ENCODE data around the gene SRL.
"Not testable (repeated sequence)": the region's sequence is repeated elsewhere in the genome, so short reads cannot be mapped to it uniquely, and the experiment has no call there.

The SRL gene

DNA sequence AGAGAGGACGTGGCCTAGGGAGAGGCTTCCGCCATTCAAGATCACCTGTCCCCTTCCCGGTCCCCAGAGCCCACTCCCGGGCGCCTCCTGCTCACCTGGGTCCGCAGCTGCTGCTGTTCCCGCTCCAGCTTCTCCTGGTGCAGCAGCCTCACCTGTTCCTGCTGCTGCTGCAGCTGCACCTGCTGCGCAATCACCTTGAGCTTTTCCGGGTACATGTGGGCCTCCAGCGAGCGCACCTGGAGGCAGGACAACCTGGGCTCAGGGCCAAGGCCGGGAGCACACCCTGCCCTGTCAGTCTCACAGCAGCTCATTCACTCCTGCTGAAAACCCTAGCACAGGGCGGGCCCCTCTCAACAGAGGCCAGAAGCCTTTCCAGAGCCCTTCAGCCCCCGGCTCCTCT is 18.5 kb upstream of the SRL start:
- no peak for DNase-seq (ENCODE audit: low read depth)

DNA sequence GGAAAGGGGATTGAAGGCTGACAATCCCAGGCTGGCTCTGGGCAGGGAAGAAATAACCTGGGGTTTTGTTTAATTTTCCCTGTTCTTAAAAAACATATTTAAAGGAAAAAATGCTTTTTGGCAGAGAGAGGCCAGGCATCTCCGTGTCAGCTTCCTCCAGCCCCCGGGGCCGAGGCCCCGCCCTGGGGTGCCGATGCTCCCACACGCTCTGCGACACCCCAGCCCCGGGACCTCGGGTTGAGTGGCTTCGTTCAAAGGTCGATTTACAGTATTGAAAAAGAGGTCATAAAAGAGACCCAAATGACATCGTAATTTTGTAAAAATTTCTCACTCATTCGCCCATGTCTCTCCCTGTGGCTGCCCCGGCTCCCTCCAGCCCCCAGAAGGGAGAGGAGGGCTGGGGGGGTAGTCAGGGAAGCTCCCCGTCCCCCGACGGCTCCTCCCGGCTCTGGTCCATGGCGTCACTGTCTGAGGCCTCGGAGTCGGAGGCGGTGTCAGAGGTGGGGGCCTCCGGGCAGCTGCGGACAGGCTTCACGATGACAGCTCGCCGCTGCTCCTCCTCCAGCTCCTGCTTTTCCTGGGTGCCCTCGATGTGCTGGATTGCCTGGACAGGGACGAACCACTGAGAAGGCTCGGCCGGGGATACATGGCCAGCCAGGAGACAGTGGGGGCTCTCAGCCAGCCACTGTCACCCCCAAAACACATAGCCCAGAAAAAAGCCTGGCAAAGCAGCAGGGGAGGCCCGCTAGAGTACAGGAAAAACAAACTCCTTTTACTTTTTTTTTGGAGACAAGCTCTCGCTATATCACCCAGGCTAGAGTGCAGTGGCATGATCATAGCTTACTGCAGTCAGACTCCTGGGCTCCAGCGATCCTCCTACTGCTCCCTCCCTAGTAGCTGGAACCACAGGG is 16.0 kb upstream of the SRL start:
- no peak for DNase-seq (ENCODE audit: low read depth)

DNA sequence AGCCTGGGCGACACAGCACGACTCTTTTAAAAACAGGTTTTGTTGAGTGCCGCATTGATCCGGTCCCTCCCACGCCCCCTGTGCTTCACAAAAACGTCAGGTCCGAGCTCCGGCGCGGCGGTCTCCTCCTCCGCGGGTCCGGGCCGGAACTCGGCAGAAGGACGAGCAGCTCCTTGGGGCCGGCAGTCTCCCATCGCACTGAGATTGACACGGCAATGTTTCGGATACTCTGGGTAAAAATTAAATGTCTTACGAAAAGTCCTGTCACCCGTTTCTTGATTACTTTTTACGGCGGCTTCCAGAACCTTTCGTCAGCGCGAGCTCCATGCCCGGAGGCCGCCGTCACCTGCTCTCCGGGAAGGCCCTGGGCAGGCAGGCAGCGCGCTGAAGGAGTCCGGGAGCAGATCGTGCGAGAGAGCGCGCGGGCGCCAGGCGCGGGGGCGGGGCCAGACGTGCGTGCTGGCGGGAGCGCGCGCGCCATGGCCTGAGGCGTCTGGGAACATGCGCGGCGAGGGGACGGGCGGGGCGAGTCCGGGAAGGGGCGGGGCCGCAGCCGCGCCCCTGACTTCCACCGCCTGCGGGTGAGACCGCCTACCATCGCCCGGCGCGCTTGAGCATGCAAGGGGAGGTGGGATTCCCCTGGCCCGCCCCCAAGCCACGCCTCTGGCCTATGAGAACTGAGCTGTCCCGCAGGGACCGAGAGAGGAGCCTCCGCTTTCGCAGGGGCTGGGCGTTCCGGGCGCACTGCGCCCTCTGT is 11.7 kb upstream of the SRL start:
- peak; percentile 100 for DNase-seq (ENCODE audit: low read depth)

DNA sequence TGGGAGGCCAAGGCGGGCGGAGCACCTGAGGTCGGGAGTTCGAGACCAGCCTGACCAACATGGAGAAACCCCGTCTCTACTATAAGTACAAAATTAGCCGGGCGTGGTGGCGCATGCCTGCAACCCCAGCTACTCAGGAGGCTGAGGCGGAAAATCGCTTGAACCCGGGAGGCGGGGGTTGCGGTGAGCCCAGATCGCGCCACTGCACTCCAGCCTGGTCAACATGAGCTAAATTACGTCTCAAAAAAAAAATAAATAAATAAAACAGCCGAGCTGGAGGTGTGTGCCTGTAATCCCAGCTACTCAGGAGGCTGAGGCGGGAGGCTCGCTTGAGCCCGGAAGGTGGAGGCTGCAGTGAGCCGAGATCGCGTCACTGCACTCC is 11.1 kb upstream of the SRL start:
- DNase-seq (ENCODE audit: low read depth) = not testable (repeated sequence)

DNA sequence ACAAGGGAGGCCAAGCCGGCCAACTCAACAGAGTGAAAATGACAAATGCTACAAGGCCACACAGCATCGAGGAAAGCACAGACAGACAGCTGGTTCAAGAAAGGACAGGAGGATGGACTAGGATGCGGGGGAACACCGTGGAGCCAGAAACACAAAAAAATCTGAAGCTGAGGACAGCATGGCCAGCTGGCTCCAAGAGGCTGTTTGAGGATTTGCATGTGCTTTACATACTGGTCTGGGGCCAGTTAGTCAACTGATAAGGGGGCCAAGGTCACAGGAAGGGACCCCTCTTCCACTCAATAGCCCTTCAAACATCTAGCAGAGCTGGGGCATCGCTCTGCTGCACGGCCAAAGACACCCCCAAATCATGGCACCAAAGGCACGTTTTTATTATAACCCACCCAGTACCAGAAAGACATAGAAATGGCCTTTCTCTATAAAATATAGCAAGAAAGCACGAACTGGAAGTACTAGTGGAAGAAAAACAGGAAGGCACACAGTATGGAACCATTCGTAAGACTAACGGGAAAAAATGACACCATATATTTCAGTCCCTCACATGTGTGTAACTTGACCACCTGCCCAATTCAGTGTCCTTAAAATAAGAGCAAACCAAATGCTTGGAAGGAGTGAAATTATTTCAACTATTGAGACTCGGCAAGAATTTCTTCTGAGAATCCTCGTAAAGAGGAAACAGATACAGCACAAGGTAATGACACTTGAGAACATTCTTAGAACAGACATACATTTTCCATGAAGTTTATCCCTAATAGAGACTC is 7.8 kb upstream of the SRL start:
- DNase-seq (ENCODE audit: low read depth) = no peak

DNA sequence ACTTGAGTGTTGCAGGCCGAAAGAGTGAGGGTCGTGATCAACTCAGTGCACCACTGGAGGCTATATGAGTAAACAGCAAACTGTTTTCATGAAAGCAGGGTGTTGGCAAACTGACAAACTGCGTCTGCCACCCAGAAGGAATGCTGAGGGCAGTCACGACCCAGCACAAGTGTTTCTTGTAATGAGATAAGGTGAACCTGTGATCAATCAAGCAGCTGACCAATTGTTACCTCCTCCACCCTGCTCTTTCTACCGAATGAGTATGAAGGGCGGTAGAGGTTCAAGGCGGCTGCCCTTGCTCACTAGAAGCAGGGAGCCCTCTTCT is 5.5 kb upstream of the SRL start:
- no peak for DNase-seq (ENCODE audit: low read depth)

DNA sequence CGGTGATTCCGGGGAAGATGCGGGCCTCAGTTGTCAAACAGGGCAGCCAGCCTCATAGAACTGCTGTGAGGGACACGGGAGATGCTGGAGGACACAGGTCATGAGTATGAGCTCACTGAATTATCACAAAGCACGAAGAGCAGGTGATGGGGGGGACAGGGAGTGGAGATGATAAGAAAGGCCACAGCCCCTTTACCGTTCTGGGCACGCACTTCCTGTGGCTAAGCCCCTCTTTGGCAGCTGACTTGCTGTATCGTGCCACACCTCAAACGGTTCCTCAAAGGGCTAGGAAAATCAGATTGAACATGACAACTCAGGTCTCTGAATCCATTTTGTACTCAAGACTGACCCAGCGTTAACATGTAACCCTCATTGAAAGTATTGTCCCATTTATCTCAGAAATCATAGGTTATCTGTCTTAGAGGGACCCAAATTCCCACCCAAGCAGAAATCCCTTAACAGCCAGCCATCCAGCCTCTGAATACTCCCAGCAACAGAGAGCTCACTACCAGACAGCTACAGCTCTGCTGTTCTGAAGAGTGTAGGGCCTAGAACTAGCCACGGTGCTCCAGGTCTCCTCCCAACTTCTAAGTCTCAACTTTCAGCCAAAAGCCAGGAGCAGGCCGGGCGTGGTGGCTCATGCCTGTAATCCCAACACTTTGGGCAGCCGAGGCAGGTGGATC is 5.0 kb upstream of the SRL start:
- no peak for DNase-seq (ENCODE audit: low read depth)

DNA sequence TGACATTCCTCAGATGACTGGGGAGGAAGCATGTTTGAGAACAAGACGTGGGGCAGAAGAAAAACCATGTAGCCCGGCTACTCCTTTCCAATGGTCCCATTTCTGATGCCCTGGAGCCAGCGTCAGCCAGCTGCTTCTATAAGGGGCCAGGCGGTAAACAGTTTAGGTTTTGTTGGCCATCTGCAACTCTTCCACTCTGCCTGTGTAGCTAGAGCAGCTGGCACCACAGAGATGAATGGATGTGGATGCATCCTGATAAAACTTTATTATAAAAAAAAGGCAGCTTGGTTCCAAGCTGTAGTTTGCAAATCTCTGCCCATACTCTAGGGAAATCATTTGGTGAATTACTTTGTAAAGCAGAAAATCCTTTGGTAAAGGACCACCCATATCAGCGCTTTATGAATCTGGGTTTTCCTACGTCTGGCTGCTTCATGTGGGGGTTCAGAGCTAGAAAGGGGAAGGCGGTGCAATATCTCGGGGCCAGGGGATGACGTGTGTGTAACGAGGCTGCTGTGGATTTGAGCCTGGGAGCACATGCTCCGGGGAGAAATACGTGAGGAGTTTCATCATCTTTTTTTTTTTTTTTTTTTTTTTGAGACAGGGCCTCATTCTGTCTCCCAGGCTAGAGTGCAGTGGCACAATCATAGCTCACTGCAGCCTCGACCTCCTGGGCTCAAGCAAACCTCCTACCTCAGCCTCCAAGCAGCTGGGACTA is 3.4 kb upstream of the SRL start:
- DNase-seq (ENCODE audit: low read depth) = no peak

DNA sequence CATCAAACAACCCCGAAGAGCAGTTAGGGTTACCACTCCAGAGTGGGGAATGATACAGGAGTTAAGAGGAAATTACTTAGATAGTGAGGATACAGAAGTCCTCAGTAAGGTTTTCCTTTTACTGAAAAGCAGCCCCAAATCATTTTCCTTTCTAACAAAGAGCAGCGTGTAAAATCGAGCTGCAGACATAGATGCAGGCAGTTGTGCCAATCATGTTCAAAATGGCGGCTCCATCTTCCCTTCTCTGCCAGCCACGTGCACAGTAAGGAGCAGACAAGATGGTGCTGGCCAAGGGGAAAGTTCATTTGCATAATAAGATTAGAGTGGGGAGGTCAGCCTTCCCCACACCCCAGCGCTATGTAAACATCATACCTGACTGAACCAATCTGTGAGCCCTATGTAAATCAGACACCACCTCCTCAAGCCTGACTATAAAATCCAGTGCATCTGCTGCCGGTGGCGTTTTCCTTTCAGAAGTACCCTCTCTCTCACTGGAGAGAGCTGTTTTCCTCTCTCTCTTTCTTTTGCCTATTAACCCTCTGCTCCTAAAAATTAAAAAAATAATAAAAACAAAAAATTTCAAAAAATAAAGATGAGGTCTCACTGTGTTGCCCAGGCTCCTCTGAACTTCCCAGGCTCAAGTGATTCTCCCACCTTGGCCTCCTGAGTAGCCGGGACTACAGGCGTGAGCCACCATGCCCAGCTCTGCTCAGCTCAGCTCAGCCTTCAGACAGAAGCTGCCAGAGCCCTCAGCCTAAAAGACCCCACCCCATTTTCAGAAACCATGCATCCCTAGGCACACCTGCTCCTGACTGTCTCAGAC is 2.6 kb upstream of the SRL start:
- no peak for DNase-seq (ENCODE audit: low read depth)

DNA sequence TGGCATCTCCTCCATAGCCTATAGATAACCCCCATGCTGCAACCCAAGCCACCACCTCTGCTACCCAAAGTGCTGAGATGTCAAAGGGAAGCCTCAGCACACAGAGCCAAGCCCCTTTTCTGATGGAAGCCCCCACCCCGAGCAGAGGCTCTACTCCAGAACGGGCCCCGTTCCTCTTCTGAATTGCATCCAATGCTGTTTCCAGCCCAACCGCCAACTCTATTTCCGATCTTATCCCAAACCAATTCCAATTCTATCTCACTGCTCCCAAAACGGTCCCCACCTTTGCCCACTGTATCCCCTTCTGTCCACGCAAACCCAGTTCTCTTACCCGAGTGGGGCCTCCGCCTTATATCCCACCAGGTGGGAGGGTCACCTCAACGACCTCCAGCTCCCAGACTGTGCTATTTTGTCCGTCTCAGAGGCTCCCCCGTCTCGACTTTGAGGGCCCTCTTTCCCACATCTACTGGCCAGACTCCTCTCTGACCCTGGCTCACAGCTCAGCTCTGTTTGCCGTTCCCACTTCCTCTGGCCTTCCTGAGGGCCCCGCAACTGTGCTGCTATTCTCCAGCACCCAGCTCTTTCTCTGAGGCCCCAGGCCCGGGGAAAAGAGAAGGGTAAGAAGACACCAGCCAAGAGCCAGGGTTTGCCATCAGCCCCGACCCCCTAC is 487 bp downstream of the SRL start:
- DNase-seq (ENCODE audit: low read depth) = no peak

DNA sequence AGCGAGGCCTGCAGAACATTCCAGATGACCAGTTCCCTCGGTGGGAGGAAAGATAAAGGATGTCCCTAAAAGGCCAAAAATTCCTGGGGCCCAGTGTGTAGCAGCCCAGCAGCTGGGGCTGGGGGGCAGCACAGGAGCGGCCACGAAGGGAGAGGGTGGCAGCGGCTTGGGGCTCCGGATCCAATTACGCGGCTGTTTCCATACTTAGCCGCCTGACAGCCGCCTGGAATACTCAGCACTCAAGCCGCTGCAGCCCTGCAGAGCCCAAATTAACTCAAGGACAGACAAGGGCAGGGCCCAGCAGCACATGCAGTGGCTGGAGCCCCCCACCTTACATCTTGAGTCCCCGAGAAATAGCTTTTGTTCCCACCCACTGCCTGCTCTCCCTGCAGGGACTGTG is 1.3 kb downstream of the SRL start:
- no peak for DNase-seq (ENCODE audit: low read depth)

DNA sequence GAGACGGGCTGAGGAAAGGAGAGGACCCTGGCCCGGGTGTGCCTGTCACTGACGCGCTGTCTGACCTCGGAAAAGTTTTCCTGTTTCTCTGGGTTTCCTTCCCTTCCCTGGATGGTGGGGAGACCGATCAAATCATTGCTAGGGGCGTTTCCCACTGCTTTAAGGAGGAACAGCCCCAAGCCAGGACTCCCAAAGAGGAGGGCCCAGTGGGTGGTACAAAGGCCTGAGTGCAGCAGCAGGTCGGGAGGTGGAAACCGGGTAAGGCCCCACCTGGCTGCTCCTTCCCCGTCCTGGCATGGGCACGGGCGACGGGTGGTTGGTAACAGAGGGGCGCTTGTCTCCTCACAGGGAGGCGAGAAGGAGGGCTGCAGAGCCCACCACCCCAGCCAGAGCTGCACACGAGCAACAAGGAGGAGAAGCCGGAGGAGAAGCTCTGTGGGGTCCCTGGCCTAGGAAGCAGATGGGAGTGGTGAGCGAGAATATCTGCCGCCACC is 2.2 kb downstream of the SRL start:
- no peak for DNase-seq (ENCODE audit: low read depth)

DNA sequence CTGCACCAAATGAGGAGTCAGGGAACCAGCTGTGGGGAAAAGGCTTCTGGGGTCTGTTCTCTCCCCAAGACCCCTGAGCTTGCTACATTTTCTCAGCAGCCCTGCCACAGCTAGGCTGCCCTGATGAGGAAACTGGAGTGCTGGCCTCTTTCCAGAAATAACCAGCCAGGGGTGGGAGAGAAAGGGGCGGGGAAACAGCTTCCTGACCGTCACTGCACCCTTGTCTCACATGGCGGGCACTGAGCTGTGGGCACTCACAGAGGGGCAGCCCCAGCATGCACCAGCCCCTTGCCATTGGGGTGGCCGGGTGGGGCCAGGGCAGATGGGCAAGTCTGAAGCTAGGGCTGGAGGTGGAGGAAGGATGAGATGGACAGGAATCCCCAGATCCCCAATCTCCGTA is 2.9 kb downstream of the SRL start:
- no peak for DNase-seq (ENCODE audit: low read depth)

DNA sequence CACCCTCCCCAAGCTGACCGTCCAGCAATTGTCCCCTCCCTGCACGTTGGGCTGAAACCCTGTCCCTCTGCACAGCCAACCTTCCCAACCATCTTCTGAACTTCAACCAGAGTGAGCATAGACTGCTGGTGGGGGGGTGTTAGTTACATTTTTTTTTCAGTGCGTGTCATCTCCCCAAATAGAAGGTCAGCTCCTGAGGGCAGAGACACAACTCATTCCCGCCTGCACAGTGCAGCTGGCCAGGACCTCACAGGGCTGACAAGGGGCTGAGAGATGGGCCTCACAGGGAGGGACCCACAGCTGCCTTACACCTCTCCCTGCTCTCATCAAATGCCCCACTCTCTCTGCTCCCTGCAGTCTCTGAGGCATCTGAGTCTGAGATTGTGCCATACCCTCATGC is 8.4 kb downstream of the SRL start:
- DNase-seq (ENCODE audit: low read depth) = no peak

DNA sequence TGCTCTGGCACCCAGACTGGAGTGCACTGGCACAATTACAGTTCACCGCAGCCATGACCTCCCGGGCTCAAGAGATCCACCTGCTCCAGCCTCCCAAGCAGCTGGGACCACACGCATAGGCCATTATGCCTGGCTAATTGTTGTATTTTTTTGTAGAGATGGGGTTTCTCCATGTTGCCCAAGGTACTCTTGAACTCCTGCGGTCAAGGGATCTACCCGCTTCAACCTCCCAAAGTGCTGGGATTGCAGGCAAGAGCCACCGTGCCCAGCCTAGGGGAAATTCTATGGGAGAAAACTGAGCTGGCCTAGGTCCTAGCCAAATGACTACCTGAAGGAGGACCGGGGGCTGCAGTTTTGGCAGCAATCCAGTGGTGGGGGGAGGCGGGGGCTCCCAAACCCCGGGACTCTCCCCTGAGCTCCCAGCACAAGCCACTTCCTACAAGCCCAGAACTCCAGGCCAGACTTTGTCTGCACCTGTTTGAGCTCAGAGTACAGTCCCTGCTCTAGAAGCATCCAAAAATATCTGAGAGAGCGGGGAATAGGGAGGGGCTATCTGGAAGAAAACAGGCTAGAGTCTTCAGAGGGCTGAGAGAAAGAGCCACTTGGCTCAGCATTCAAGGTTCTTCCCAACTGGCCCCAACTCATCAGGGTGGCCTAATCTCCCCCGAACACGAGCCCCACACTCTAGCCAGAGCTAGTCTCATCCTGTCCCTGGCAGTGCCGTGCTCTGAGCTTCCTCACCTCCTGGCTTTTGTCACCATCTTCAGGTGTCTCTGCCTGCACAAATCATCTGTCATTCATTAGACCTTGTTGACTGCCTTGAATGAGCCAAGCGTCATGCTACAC is 9.1 kb downstream of the SRL start:
- DNase-seq (ENCODE audit: low read depth) = no peak

DNA sequence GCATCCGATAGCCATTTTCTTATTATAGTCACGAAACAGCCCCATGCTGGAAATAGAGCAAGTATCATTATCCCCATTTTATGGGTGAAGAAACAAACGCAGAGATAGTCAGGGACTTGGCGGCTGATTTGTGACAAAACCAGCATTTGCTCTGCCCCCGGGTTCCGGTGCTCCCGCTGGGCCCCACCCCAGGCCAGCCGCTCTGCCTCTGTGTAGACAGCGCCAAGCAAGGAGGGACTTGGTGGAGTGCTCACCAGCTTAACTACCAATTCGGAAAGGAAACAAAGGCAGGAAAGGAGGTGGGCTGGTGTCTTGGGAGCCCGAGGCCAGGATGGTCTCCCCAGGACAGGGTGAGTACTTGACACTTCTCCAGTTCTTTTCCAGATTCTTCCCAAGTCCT is 10.0 kb downstream of the SRL start:
- DNase-seq (ENCODE audit: low read depth) = no peak

DNA sequence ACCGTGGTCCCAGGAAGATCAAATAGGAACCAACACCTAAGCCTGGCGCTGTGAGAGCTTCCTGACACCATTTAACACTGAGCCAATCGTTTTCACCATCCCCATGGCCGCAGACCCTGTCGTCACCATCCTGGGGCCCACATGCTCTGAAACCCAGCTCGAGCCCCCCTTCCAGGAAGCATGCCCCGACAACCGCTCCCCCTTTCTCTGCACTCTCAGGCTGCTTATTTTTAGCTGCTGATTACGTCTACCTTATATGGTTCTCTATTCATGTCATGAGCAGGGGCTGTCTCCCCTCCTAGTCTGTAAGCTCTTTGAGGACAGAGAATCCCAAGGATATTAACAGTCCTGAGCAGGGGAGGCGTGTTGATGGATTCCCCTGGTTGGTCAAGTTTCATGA is 10.5 kb downstream of the SRL start:
- no peak for DNase-seq (ENCODE audit: low read depth)

DNA sequence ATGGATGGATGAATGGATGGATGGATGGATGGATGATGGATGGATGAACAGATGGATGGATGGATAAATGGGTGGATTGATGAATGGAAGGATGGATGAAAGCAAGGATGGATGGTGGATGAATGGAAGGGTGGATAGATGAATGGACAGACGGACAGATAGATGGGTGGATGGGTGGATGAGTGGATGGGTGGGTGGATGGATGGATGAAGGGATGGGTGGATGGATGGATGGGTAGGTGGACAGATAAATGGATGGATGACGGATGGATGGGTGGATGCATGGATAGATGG is 14.9 kb downstream of the SRL start:
- no peak for DNase-seq (ENCODE audit: low read depth)

Data from stimulated activated CD4-positive, alpha-beta T cell treated with anti-CD3 and anti-CD28 coated beads, Interleukin-2, amount 100 ng/mL, for 4 hours (primary cell).